ENCODE data around the gene ARHGAP8.

GRCh38 chr22:44887941-44888366 lies 135.6 kb downstream of the ARHGAP8 start:
- TF ChIP-seq CTCF (IDR thresholded peaks at IDR 0.05; ENCODE audit: poor library complexity) (no peak), EZH2 (IDR thresholded peaks at IDR 0.05; ENCODE audit: borderline replicate concordance) (no peak)

All from hepatocyte (in vitro differentiated cells).